Thymus (tissue), 11 donors: Measurements from ENCODE around the gene C20orf202. TPM values are rescaled to one million over a fixed set of nuclear protein-coding genes. Genes with fewer than 3 reads are reported as not detected.

Source experiments
- DNase-seq, 9 donors: peaks; one replicate each; pipeline ENCODE4 v3.0.0-alpha.2; 2013; ENCODE audit warnings: low spot score in 9 of 9, low read depth in 6 of 9, missing footprints in 1 of 9
- H3K27ac ChIP-seq, 2 donors: one replicate each; pipeline ENCODE4 v1.5.1; 2013; ENCODE audit warnings: control low read depth in 1 of 2, low read depth in 1 of 2, low read length in 1 of 2, mild to moderate bottlenecking in 1 of 2, moderate library complexity in 1 of 2
- H3K27me3 ChIP-seq, 2 donors: one replicate each; pipeline ENCODE4 v1.5.1; 2013; ENCODE audit warnings: low read length in 1 of 2; ENCODE audit not compliant: control insufficient read depth in 2 of 2, insufficient read depth in 1 of 2
- H3K36me3 ChIP-seq, 2 donors: one replicate each; pipeline ENCODE4 v1.5.1; 2013; ENCODE audit warnings: low read length in 1 of 2, mild to moderate bottlenecking in 1 of 2, moderate library complexity in 1 of 2; ENCODE audit not compliant: control insufficient read depth in 2 of 2, insufficient read depth in 2 of 2
- H3K4me1 ChIP-seq, 2 donors: one replicate each; pipeline ENCODE4 v1.5.1; 2013; ENCODE audit warnings: low read length in 2 of 2; ENCODE audit not compliant: control insufficient read depth in 2 of 2, insufficient read depth in 2 of 2
- H3K4me3 ChIP-seq, 2 donors: one replicate each; pipeline ENCODE4 v1.5.1; 2013; ENCODE audit warnings: low read length in 2 of 2, control low read depth in 1 of 2, mild to moderate bottlenecking in 1 of 2
- H3K9me3 ChIP-seq, 2 donors: one replicate each; pipeline ENCODE4 v1.5.1; 2013; ENCODE audit warnings: low read length in 1 of 2, mild to moderate bottlenecking in 1 of 2; ENCODE audit not compliant: control insufficient read depth in 2 of 2, insufficient read depth in 1 of 2
- WGBS: extraction: QIAGEN DNeasy Blood & Tissue Kit; methylation state at CpG from one replicate; pipeline ENCODE4 v1.1.7; 2013; 5-methylcytosine and 5-hydroxymethylcytosine counted together
- polyA plus RNA-seq: library from polyadenylated mRNA; stranded (reverse); fragments of 200-250 nt; gene quantifications from one replicate; pipeline ENCODE4 v1.2.3, GENCODE V29; 2013
- total RNA-seq: library from RNA; stranded (reverse); fragments of 120-200 nt; gene quantifications from one replicate; pipeline ENCODE4 v1.2.4, GENCODE V29; 2013
- donor health status: healthy.

C20orf202 gene
- total and polyA plus RNA-seq, 2 donors: 0.09 to 0.27 TPM

DNA sequence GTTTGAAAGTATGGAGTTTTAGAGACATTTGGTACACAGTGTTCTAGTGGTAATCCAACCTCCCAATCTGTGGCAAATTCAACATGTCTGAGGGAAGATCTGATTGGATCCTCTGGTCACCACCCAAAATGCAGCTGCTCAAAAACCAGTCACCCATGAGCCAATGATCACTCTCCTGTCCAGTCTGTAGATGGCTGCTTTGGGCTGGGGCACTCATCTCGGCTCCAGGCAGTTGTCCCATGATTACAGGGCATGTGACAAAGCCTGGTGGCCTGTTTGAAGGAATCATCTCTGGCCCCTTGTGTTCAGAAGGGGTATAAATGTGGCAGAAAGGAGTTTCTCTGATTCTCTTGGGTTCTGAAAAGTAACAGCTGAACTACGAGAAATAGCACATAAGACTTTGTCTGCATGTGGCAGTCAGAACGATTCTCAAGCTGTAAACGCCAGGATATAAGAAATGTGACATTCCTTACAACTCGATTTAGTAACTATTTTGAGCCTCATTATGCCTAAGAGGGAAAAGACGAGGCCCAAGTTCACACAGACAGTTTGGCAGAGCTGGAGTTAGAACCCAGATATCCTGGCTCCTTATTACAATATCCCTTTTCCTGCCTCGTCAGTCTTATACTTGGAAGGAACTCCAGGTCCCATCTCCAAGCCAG lies 3.9 kb upstream of the C20orf202 start:
- no peak for DNase-seq
- H3K9me3 ChIP-seq: no peaks in the 10 kb centered on the region
- WGBS: 91% methylated on average over 7 of the region's 7 CpGs

DNA sequence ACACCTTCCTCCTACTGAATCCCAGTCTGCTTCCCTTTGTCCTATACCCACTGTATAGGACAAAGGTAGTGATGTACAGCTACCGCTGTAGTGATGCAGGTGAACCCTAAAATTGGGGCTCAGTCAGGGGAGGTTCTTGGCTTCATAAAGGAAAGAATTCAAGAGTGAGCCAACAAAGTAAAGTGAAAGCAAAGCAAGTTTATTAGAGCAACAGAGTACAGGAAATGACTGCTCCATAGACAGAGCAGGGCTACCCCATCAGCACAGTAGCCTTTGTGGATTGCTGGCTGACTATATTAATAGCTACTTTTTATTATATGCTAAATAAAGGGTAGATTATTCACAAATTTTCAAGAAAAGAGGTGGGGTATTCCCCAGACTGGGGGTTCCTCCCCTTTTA lies 3.3 kb upstream of the C20orf202 start:
- Histone ChIP-seq H3K36me3 (no peaks in the 10 kb centered on the region), H3K27ac (no peak overlapping the region), H3K4me3 (no peak overlapping the region), H3K4me1 (no peaks in the 10 kb centered on the region), H3K9me3 (no peaks in the 10 kb centered on the region), H3K27me3 (no peaks in the 10 kb centered on the region)
- DNase-seq: no peak
- 99% methylated on average over 1 of the region's 1 CpG for WGBS

More for the DNA sequence above, 3.9 kb upstream of the C20orf202 start:
- Histone ChIP-seq H3K27ac (no peak overlapping the region), H3K4me3 (no peak overlapping the region), H3K27me3 (no peaks in the 10 kb centered on the region), H3K36me3 (no peaks in the 10 kb centered on the region), H3K4me1 (no peaks in the 10 kb centered on the region)

- Histone ChIP-seq H3K36me3 (no peaks in the 10 kb centered on the region), H3K27me3 (no peaks in the 10 kb centered on the region), H3K4me1 (no peaks in the 10 kb centered on the region), H3K27ac (no peak overlapping the region), H3K9me3 (no peaks in the 10 kb centered on the region), H3K4me3 (no peak overlapping the region)
- WGBS: 92% methylated on average over 5 of the region's 5 CpGs
- no peak for DNase-seq
Observed at GRCh38 chr20:1203630-1204029, 376 bp downstream of the C20orf202 start.

- Histone ChIP-seq H3K9me3 (no peaks in the 10 kb centered on the region), H3K27me3 (no peaks in the 10 kb centered on the region), H3K4me3 (no peak overlapping the region), H3K27ac (no peak overlapping the region), H3K36me3 (no peaks in the 10 kb centered on the region), H3K4me1 (no peaks in the 10 kb centered on the region)
- no peak for DNase-seq
- WGBS: 42% methylated on average over 5 of the region's 5 CpGs
Observed at GRCh38 chr20:1204113-1204512, 859 bp downstream of the C20orf202 start.

- Histone ChIP-seq H3K9me3 (no peaks in the 10 kb centered on the region), H3K4me3 (no peak overlapping the region), H3K27ac (no peak overlapping the region), H3K27me3 (no peaks in the 10 kb centered on the region), H3K36me3 (no peaks in the 10 kb centered on the region), H3K4me1 (no peaks in the 10 kb centered on the region)
- 95% methylated on average over 2 of the region's 2 CpGs for WGBS
- DNase-seq: no peak
Observed at GRCh38 chr20:1204576-1204975, 1.3 kb downstream of the C20orf202 start.

- Histone ChIP-seq H3K4me1 (no peaks in the 10 kb centered on the region), H3K36me3 (no peaks in the 10 kb centered on the region), H3K4me3 (no peak overlapping the region), H3K27me3 (peaks cover 0 to 2% of the 10 kb centered on the region in 2 donors), H3K27ac (no peak overlapping the region), H3K9me3 (no peaks in the 10 kb centered on the region)
- WGBS: 96% methylated on average over 8 of the region's 8 CpGs
- DNase-seq: no peak
Observed at GRCh38 chr20:1205802-1206201, 2.5 kb downstream of the C20orf202 start.

GRCh38 chr20:1206366-1207148 lies 3.3 kb downstream of the C20orf202 start:
- no peak for DNase-seq
- no peak overlapping the region for H3K27ac ChIP-seq

DNA sequence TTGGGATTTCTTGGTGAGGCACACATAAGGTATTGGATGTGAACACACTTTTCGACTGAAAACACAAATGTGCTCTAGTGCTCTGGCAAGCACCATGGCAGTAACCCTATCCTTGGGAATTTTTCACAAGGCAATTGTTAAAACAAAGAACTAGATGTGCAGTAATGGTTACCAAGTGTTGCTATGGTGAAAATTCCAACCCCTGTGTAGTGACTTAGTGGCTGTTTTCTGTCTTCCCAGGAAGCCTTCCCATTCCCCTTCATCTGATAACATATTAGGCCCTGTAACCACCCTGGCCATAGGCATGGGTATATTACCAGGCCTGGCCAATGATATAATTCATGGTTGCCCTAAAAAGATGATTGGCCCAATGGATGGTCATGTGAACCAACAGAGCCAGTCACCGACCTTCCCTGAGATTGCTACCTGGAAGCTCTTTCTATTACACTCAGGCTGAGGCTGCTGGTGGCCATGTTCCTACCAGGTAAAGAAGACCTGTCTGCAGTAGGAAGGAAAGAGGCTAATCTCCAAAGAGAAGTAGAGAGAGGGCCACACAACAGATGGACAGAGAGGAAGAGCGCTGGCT lies 4.1 kb downstream of the C20orf202 start:
- no peak overlapping the region for H3K4me3 ChIP-seq
- H3K4me1 ChIP-seq: no peaks in the 10 kb centered on the region
- no peaks in the 10 kb centered on the region for H3K9me3 ChIP-seq
- 97% methylated on average over 3 of the region's 3 CpGs for WGBS
- peaks cover 0 to 8% of the 10 kb centered on the region in 2 donors for H3K27me3 ChIP-seq
- no peaks in the 10 kb centered on the region for H3K36me3 ChIP-seq
- no peak overlapping the region for H3K27ac ChIP-seq
- DNase-seq: no peak

More at GRCh38 chr20:1206366-1207148, 3.3 kb downstream of the C20orf202 start:
- H3K36me3 ChIP-seq: no peaks in the 10 kb centered on the region
- peaks cover 0 to 2% of the 10 kb centered on the region in 2 donors for H3K27me3 ChIP-seq
- no peaks in the 10 kb centered on the region for H3K4me1 ChIP-seq
- no peak overlapping the region for H3K4me3 ChIP-seq
- WGBS: 95% methylated on average over 19 of the region's 19 CpGs
- H3K9me3 ChIP-seq: no peaks in the 10 kb centered on the region
